ENCODE data around the gene DDX59.

DDX59 gene

GRCh38 chr1:200684015-200684414, 14.3 kb upstream of the DDX59 start:
- no peaks in the 10 kb centered on the region for H3K27me3 ChIP-seq (ENCODE audit: insufficient read depth, insufficient read length)
- H3K4me3 ChIP-seq (ENCODE audit: insufficient read length, low read depth): no peak overlapping the region
- no peaks in the 10 kb centered on the region for H3K36me3 ChIP-seq (ENCODE audit: insufficient read depth, insufficient read length, low read length)
- no peaks in the 10 kb centered on the region for H3K9me3 ChIP-seq (ENCODE audit: insufficient read depth, low read length)
- DNase-seq (ENCODE audit: low read depth, low spot score): no peak
- no peaks in the 10 kb centered on the region for H3K4me1 ChIP-seq (ENCODE audit: insufficient read depth, insufficient read length)
- TF ChIP-seq YY1 (IDR thresholded peaks at IDR 0.05; ENCODE audit: insufficient read depth, insufficient read length) (no peak), ZNF274 (IDR thresholded peaks at IDR 0.05; ENCODE audit: low read depth, low read length) (no peak), SUZ12 (IDR thresholded peaks at IDR 0.05; ENCODE audit: extremely low read depth, insufficient read depth, insufficient read length) (no peak)
- no peak overlapping the region for H3K9ac ChIP-seq (ENCODE audit: insufficient read length, low read depth)

- Histone ChIP-seq H3K4me3 (ENCODE audit: insufficient read length, low read depth) (no peak overlapping the region), H3K36me3 (ENCODE audit: insufficient read depth, insufficient read length, low read length) (no peaks in the 10 kb centered on the region), H3K27me3 (ENCODE audit: insufficient read depth, insufficient read length) (no peaks in the 10 kb centered on the region), H3K9ac (ENCODE audit: insufficient read length, low read depth) (no peak overlapping the region), H3K4me1 (ENCODE audit: insufficient read depth, insufficient read length) (no peaks in the 10 kb centered on the region), H3K9me3 (ENCODE audit: insufficient read depth, low read length) (no peaks in the 10 kb centered on the region)
- TF ChIP-seq YY1 (IDR thresholded peaks at IDR 0.05; ENCODE audit: insufficient read depth, insufficient read length) (no peak), ZNF274 (IDR thresholded peaks at IDR 0.05; ENCODE audit: low read depth, low read length) (no peak), SUZ12 (IDR thresholded peaks at IDR 0.05; ENCODE audit: extremely low read depth, insufficient read depth, insufficient read length) (no peak)
- DNase-seq (ENCODE audit: low read depth, low spot score): no peak
Observed at GRCh38 chr1:200683298-200683697, 13.6 kb upstream of the DDX59 start.

GRCh38 chr1:200681231-200681630, 11.5 kb upstream of the DDX59 start:
- H3K9me3 ChIP-seq (ENCODE audit: insufficient read depth, low read length): no peaks in the 10 kb centered on the region
- no peak for DNase-seq (ENCODE audit: low read depth, low spot score)
- TF ChIP-seq SUZ12 (IDR thresholded peaks at IDR 0.05; ENCODE audit: extremely low read depth, insufficient read depth, insufficient read length) (no peak), YY1 (IDR thresholded peaks at IDR 0.05; ENCODE audit: insufficient read depth, insufficient read length) (no peak), ZNF274 (IDR thresholded peaks at IDR 0.05; ENCODE audit: low read depth, low read length) (no peak)
- no peaks in the 10 kb centered on the region for H3K36me3 ChIP-seq (ENCODE audit: insufficient read depth, insufficient read length, low read length)
- no peaks in the 10 kb centered on the region for H3K27me3 ChIP-seq (ENCODE audit: insufficient read depth, insufficient read length)
- no peaks in the 10 kb centered on the region for H3K4me1 ChIP-seq (ENCODE audit: insufficient read depth, insufficient read length)
- H3K9ac ChIP-seq (ENCODE audit: insufficient read length, low read depth): no peak overlapping the region
- no peak overlapping the region for H3K4me3 ChIP-seq (ENCODE audit: insufficient read length, low read depth)

GRCh38 chr1:200676829-200677228, 7.1 kb upstream of the DDX59 start:
- H3K4me3 ChIP-seq (ENCODE audit: insufficient read length, low read depth): no peak overlapping the region
- TF ChIP-seq ZNF274 (IDR thresholded peaks at IDR 0.05; ENCODE audit: low read depth, low read length) (no peak), YY1 (IDR thresholded peaks at IDR 0.05; ENCODE audit: insufficient read depth, insufficient read length) (no peak), SUZ12 (IDR thresholded peaks at IDR 0.05; ENCODE audit: extremely low read depth, insufficient read depth, insufficient read length) (no peak)
- no peak for DNase-seq (ENCODE audit: low read depth, low spot score)
- H3K9ac ChIP-seq (ENCODE audit: insufficient read length, low read depth): no peak overlapping the region
- H3K9me3 ChIP-seq (ENCODE audit: insufficient read depth, low read length): no peaks in the 10 kb centered on the region
- no peaks in the 10 kb centered on the region for H3K4me1 ChIP-seq (ENCODE audit: insufficient read depth, insufficient read length)
- H3K27me3 ChIP-seq (ENCODE audit: insufficient read depth, insufficient read length): no peaks in the 10 kb centered on the region
- H3K36me3 ChIP-seq (ENCODE audit: insufficient read depth, insufficient read length, low read length): no peaks in the 10 kb centered on the region

- no peaks in the 10 kb centered on the region for H3K9me3 ChIP-seq (ENCODE audit: insufficient read depth, low read length)
- DNase-seq (ENCODE audit: low read depth, low spot score): no peak
- TF ChIP-seq SUZ12 (IDR thresholded peaks at IDR 0.05; ENCODE audit: extremely low read depth, insufficient read depth, insufficient read length): no peak
- TF ChIP-seq ZNF274 (IDR thresholded peaks at IDR 0.05; ENCODE audit: low read depth, low read length): no peak
- no peak for TF ChIP-seq YY1 (IDR thresholded peaks at IDR 0.05; ENCODE audit: insufficient read depth, insufficient read length)
Observed at GRCh38 chr1:200675588-200675852, 5.8 kb upstream of the DDX59 start.

GRCh38 chr1:200674838-200675587, 5.3 kb upstream of the DDX59 start:
- H3K9ac ChIP-seq (ENCODE audit: insufficient read length, low read depth): no peak overlapping the region
- no peaks in the 10 kb centered on the region for H3K9me3 ChIP-seq (ENCODE audit: insufficient read depth, low read length)
- H3K36me3 ChIP-seq (ENCODE audit: insufficient read depth, insufficient read length, low read length): no peaks in the 10 kb centered on the region
- H3K4me3 ChIP-seq (ENCODE audit: insufficient read length, low read depth): no peak overlapping the region
- no peaks in the 10 kb centered on the region for H3K4me1 ChIP-seq (ENCODE audit: insufficient read depth, insufficient read length)
- no peaks in the 10 kb centered on the region for H3K27me3 ChIP-seq (ENCODE audit: insufficient read depth, insufficient read length)
- TF ChIP-seq YY1 (IDR thresholded peaks at IDR 0.05; ENCODE audit: insufficient read depth, insufficient read length) (no peak), ZNF274 (IDR thresholded peaks at IDR 0.05; ENCODE audit: low read depth, low read length) (no peak), SUZ12 (IDR thresholded peaks at IDR 0.05; ENCODE audit: extremely low read depth, insufficient read depth, insufficient read length) (no peak)
- no peak for DNase-seq (ENCODE audit: low read depth, low spot score)

More at GRCh38 chr1:200675588-200675852, 5.8 kb upstream of the DDX59 start:
- Histone ChIP-seq H3K36me3 (ENCODE audit: insufficient read depth, insufficient read length, low read length) (no peaks in the 10 kb centered on the region), H3K27me3 (ENCODE audit: insufficient read depth, insufficient read length) (no peaks in the 10 kb centered on the region), H3K9ac (ENCODE audit: insufficient read length, low read depth) (no peak overlapping the region), H3K4me1 (ENCODE audit: insufficient read depth, insufficient read length) (no peaks in the 10 kb centered on the region), H3K4me3 (ENCODE audit: insufficient read length, low read depth) (no peak overlapping the region)

- Histone ChIP-seq H3K27me3 (ENCODE audit: insufficient read depth, insufficient read length) (no peaks in the 10 kb centered on the region), H3K9me3 (ENCODE audit: insufficient read depth, low read length) (no peaks in the 10 kb centered on the region), H3K36me3 (ENCODE audit: insufficient read depth, insufficient read length, low read length) (no peaks in the 10 kb centered on the region), H3K4me3 (ENCODE audit: insufficient read length, low read depth) (no peak overlapping the region), H3K4me1 (ENCODE audit: insufficient read depth, insufficient read length) (no peaks in the 10 kb centered on the region), H3K9ac (ENCODE audit: insufficient read length, low read depth) (no peak overlapping the region)
- TF ChIP-seq YY1 (IDR thresholded peaks at IDR 0.05; ENCODE audit: insufficient read depth, insufficient read length) (no peak), ZNF274 (IDR thresholded peaks at IDR 0.05; ENCODE audit: low read depth, low read length) (no peak), SUZ12 (IDR thresholded peaks at IDR 0.05; ENCODE audit: extremely low read depth, insufficient read depth, insufficient read length) (no peak)
- no peak for DNase-seq (ENCODE audit: low read depth, low spot score)
Observed at GRCh38 chr1:200673952-200674823, 4.5 kb upstream of the DDX59 start.
